ENCODE data around the gene LRFN2. TPM values are rescaled to one million over a fixed set of nuclear protein-coding genes. Genes with fewer than 3 reads are reported as not detected.
A peak's percentile ranks its signal among the peaks of the same experiment; 100 is the strongest.

The LRFN2 gene
- total RNA-seq, 1 donor from 2014 or later: not detected

GRCh38 chr6:40588480-40588879, 1.3 kb upstream of the LRFN2 start:
- no peak for DNase-seq (ENCODE audit: low spot score)
- intact Hi-C loops (cut with DNase I): loop anchor here (5.0 to 10.0 kb wide), 2 partner anchors 439 to 604 kb away; no protein-coding TSS in a partner anchor

GRCh38 chr6:40588070-40588384, 863 bp upstream of the LRFN2 start:
- no peak for DNase-seq (ENCODE audit: low spot score)
- intact Hi-C loops (cut with DNase I): loop anchor here (5.0 to 10.0 kb wide), 2 partner anchors 439 to 603 kb away; no protein-coding TSS in a partner anchor

- intact Hi-C loops (cut with DNase I): loop anchor here (5.0 to 10.0 kb wide), 2 partner anchors 441 to 602 kb away; no protein-coding TSS in a partner anchor
- DNase-seq (ENCODE audit: low spot score): no peak
Measured at GRCh38 chr6:40586369-40587201, 579 bp downstream of the LRFN2 start.

GRCh38 chr6:40585651-40586269, 1.4 kb downstream of the LRFN2 start:
- no peak for DNase-seq (ENCODE audit: low spot score)
- intact Hi-C loops (cut with DNase I): loop anchor here (5.0 to 10.0 kb wide), 2 partner anchors 442 to 601 kb away; no protein-coding TSS in a partner anchor

GRCh38 chr6:40585223-40585622, 1.9 kb downstream of the LRFN2 start:
- DNase-seq (ENCODE audit: low spot score): no peak
- intact Hi-C loops (cut with DNase I): loop anchor here (5.0 to 10.0 kb wide), 2 partner anchors 442 to 600 kb away; no protein-coding TSS in a partner anchor

- intact Hi-C loops (cut with DNase I): loop anchor here (5.0 to 10.0 kb wide), 2 partner anchors 443 to 600 kb away; no protein-coding TSS in a partner anchor
- DNase-seq (ENCODE audit: low spot score): no peak
Measured at GRCh38 chr6:40584741-40585140, 2.4 kb downstream of the LRFN2 start.

- no peak for DNase-seq (ENCODE audit: low spot score)
- intact Hi-C loops (cut with DNase I): loop anchor here (10.0 kb wide), 1 partner anchor 599 kb away; no protein-coding TSS in a partner anchor
Measured at GRCh38 chr6:40583709-40584108, 3.5 kb downstream of the LRFN2 start.

GRCh38 chr6:40582892-40583291, 4.3 kb downstream of the LRFN2 start:
- DNase-seq (ENCODE audit: low spot score): no peak
- intact Hi-C loops (cut with DNase I): loop anchor here (10.0 kb wide), 1 partner anchor 598 kb away; no protein-coding TSS in a partner anchor

- no peak for DNase-seq (ENCODE audit: low spot score)
- intact Hi-C loops (cut with DNase I): no loop called here
Measured at GRCh38 chr6:40579101-40579500, 8.1 kb downstream of the LRFN2 start.

GRCh38 chr6:40577672-40578071, 9.5 kb downstream of the LRFN2 start:
- DNase-seq (ENCODE audit: low spot score): no peak
- intact Hi-C loops (cut with DNase I): no loop called here

- intact Hi-C loops (cut with DNase I): no loop called here
Measured at GRCh38 chr6:40573221-40573620, 13.9 kb downstream of the LRFN2 start.

GRCh38 chr6:40569162-40569910, 17.8 kb downstream of the LRFN2 start:
- DNase-seq (ENCODE audit: low spot score): no peak
- intact Hi-C loops (cut with DNase I): no loop called here

More at GRCh38 chr6:40573221-40573620, 13.9 kb downstream of the LRFN2 start:
- DNase-seq (ENCODE audit: low spot score): no peak

GRCh38 chr6:40568062-40568708, 19.0 kb downstream of the LRFN2 start:
- no peak for DNase-seq (ENCODE audit: low spot score)
- intact Hi-C loops (cut with DNase I): no loop called here

- intact Hi-C loops (cut with DNase I): no loop called here
- DNase-seq (ENCODE audit: low spot score): no peak
Measured at GRCh38 chr6:40563111-40563510, 24.1 kb downstream of the LRFN2 start.

GRCh38 chr6:40559056-40559455, 28.1 kb downstream of the LRFN2 start:
- no peak for DNase-seq (ENCODE audit: low spot score)
- intact Hi-C loops (cut with DNase I): no loop called here

GRCh38 chr6:40558102-40558501, 29.1 kb downstream of the LRFN2 start:
- intact Hi-C loops (cut with DNase I): no loop called here
- DNase-seq (ENCODE audit: low spot score): peak; percentile 61

- intact Hi-C loops (cut with DNase I): no loop called here
- DNase-seq (ENCODE audit: low spot score): peak; percentile 53
Measured at GRCh38 chr6:40556881-40557280, 30.3 kb downstream of the LRFN2 start.

GRCh38 chr6:40556023-40556422, 31.1 kb downstream of the LRFN2 start:
- intact Hi-C loops (cut with DNase I): no loop called here

GRCh38 chr6:40555092-40555491, 32.1 kb downstream of the LRFN2 start:
- DNase-seq (ENCODE audit: low spot score): peak; percentile 58
- intact Hi-C loops (cut with DNase I): no loop called here

More at GRCh38 chr6:40556023-40556422, 31.1 kb downstream of the LRFN2 start:
- DNase-seq (ENCODE audit: low spot score): peak; percentile 24

All from cardiac septum (tissue), 1 donor.